ENCODE data around the gene LRRC59. TPM values are rescaled to one million over a fixed set of nuclear protein-coding genes. Genes with fewer than 3 reads are reported as not detected.

The LRRC59 gene
- total RNA-seq, 2 experiments from 2014 or later = 45.1 to 51.5 TPM

DNA sequence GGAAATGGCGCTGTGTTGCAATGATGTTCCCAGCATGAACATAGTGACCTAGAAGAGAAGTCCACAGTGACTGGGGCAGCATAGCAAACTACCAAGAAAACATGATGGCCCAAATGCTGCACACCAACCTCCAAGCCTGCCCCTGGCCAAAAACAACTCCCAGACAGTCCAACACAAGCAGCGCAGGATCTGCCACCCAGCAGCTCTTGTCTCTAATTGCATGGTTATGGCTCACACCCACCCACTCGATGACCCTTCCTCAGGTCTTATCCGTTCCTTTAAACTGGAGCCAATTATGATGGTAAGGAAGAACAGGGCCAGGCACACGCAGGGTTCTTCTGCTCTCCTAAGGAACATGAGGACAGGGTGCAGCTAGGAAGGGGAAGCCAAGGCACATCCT is 27.3 kb downstream of the LRRC59 start:
- Histone ChIP-seq H3K4me1 (ENCODE audit: insufficient read depth, low read length) (peaks cover 22% of the 10 kb centered on the region), H3K27me3 (ENCODE audit: control insufficient read depth in 1 of 2, insufficient read depth in 2 of 2, low read length in 2 of 2) (no peaks in the 10 kb centered on the region), H3K4me3 (ENCODE audit: low read length) (no peak overlapping the region), H3K36me3 (ENCODE audit: insufficient read depth, low read length) (peaks cover 53% of the 10 kb centered on the region), H3K9me3 (ENCODE audit: control insufficient read depth in 1 of 2, insufficient read depth in 1 of 2, low read length in 2 of 2) (no peaks in the 10 kb centered on the region), H3K27ac (ENCODE audit: low read depth in 1 of 2, low read length in 2 of 2) (no peak overlapping the region)
- ChIA-PET CTCF (interaction anchor here (1.5 to 3.5 kb wide), 2 partner anchors 8 to 27 kb away, joined by 9 to 19 read pairs; partner anchors contain the start of gene LRRC59), POLR2A (interaction anchor here (6.6 kb wide), 1 partner anchor 27 kb away, joined by 52 read pairs; the partner anchor contains the start of gene LRRC59)
- no peak for ATAC-seq (ENCODE audit: poor library complexity)
- Mint-ChIP-seq H3K36me3 (ENCODE audit: low read depth) (peaks cover 72% of the 10 kb centered on the region), H3K4me3 (peak overlapping the region; percentile 11), H3K9me3 (no peaks in the 10 kb centered on the region), H3K4me1 (ENCODE audit: low read depth) (peaks cover 22% of the 10 kb centered on the region), H3K27ac (no peak overlapping the region), H3K27me3 (no peaks in the 10 kb centered on the region)
- intact Hi-C loops (cut with DNase I, micrococcal nuclease) = loop anchor here in 1 of 2 experiments (5.0 to 10.0 kb wide), 3 partner anchors 107 to 895 kb away; partner anchors contain the start of genes ANKRD40, MBTD1, RSAD1 and UTP18
- no peak for DNase-seq
- TF ChIP-seq, protein P1, sequence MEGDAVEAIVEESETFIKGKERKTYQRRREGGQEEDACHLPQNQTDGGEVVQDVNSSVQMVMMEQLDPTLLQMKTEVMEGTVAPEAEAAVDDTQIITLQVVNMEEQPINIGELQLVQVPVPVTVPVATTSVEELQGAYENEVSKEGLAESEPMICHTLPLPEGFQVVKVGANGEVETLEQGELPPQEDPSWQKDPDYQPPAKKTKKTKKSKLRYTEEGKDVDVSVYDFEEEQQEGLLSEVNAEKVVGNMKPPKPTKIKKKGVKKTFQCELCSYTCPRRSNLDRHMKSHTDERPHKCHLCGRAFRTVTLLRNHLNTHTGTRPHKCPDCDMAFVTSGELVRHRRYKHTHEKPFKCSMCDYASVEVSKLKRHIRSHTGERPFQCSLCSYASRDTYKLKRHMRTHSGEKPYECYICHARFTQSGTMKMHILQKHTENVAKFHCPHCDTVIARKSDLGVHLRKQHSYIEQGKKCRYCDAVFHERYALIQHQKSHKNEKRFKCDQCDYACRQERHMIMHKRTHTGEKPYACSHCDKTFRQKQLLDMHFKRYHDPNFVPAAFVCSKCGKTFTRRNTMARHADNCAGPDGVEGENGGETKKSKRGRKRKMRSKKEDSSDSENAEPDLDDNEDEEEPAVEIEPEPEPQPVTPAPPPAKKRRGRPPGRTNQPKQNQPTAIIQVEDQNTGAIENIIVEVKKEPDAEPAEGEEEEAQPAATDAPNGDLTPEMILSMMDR (IDR thresholded peaks at IDR 0.05) = no peak

DNA sequence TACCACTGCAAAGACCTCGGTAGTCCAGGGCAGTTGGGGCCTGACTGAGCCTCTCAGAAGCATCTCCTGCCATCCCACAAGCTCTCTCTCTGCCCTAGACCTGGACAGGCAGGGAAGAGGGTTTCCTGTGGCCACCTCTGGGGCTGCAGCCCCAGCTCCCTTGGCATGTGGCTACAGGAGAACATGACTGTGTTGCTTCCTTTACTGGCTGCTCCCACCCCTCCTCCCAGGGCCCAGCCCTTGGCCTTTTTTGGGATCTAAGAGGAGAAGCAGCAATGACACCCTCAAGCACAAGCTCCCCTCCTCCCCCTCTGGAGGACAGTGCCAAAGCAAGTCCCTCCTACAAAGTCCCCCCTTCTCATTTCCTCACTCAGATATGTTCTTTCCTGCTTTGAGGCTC is 29.9 kb downstream of the LRRC59 start:
- no peak overlapping the region for H3K27ac ChIP-seq (ENCODE audit: low read depth in 1 of 2, low read length in 2 of 2)
- H3K27me3 Mint-ChIP-seq = no peaks in the 10 kb centered on the region
- intact Hi-C loops (cut with DNase I, micrococcal nuclease) = loop anchor here in 1 of 2 experiments (5.0 kb wide), 1 partner anchor 905 kb away; no protein-coding TSS in a partner anchor

DNA sequence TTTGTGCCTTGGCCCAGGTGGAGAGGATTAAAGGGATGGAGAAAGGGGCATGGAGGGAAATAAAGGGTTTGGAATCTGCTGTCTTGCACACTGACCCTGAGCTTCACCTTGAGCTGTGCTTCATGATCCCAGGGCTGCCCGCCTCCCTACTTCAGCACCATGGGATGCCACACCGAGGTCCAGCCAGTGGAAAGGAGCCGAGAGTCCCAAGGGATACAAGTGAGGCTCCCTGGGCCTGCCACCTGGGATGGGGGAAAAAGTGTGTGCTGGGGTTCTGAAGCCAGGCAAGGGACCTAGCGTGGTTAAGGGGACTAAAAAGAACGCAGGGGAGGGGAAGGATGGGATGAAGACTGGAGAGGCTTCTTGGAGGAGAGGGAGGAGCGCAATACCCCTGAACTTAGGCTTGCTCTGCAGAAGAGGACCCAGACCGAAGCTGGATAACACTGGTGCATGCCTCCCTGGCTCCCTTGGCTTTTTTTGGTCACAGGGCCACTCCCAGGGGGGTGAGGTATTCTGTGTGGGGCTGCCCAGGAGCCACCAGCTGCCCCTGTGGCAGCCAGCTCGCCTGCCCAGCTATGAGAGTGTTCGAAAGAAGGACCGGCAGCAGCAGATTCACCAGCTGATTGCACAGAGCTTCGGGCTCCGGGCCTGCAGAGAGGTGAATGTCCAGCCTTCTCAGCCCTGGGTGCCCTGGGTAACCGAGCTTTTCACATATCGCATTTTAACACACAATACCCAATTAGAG is 31.5 kb downstream of the LRRC59 start:
- CTCF ChIA-PET = interaction anchor here (1.6 kb wide), 1 partner anchor 31 kb away, joined by 7 read pairs; the partner anchor contains the start of gene LRRC59

More for the DNA sequence above, 29.9 kb downstream of the LRRC59 start:
- no peaks in the 10 kb centered on the region for H3K9me3 Mint-ChIP-seq
- peaks cover 14% of the 10 kb centered on the region for H3K4me1 Mint-ChIP-seq (ENCODE audit: low read depth)
- ChIA-PET CTCF (interaction anchor here (3.5 kb wide), 1 partner anchor 29 kb away, joined by 19 read pairs; the partner anchor contains the start of gene LRRC59), POLR2A (no interaction called here)
- Histone ChIP-seq H3K36me3 (ENCODE audit: insufficient read depth, low read length) (peaks cover 59% of the 10 kb centered on the region), H3K27me3 (ENCODE audit: control insufficient read depth in 1 of 2, insufficient read depth in 2 of 2, low read length in 2 of 2) (no peaks in the 10 kb centered on the region), H3K4me3 (ENCODE audit: low read length) (no peak overlapping the region), H3K9me3 (ENCODE audit: control insufficient read depth in 1 of 2, insufficient read depth in 1 of 2, low read length in 2 of 2) (no peaks in the 10 kb centered on the region), H3K4me1 (ENCODE audit: insufficient read depth, low read length) (peaks cover 19% of the 10 kb centered on the region)
- H3K4me3 Mint-ChIP-seq = no peak overlapping the region
- TF ChIP-seq, protein P1 (IDR thresholded peaks at IDR 0.05) = no peak
- no peak overlapping the region for H3K27ac Mint-ChIP-seq
- DNase-seq (no peak), ATAC-seq (ENCODE audit: poor library complexity) (no peak)
- H3K36me3 Mint-ChIP-seq (ENCODE audit: low read depth) = peaks cover 63% of the 10 kb centered on the region

More for the DNA sequence above, 31.5 kb downstream of the LRRC59 start:
- TF ChIP-seq, protein P1 (IDR thresholded peaks at IDR 0.05) = no peak
- ATAC-seq (ENCODE audit: poor library complexity) (no peak), DNase-seq (no peak)
- no peak overlapping the region for H3K27ac ChIP-seq (ENCODE audit: low read depth in 1 of 2, low read length in 2 of 2)
- H3K27me3 Mint-ChIP-seq = no peaks in the 10 kb centered on the region
- H3K4me3 ChIP-seq (ENCODE audit: low read length) = no peak overlapping the region
- H3K27me3 ChIP-seq (ENCODE audit: control insufficient read depth in 1 of 2, insufficient read depth in 2 of 2, low read length in 2 of 2) = no peaks in the 10 kb centered on the region
- no peaks in the 10 kb centered on the region for H3K9me3 ChIP-seq (ENCODE audit: control insufficient read depth in 1 of 2, insufficient read depth in 1 of 2, low read length in 2 of 2)
- H3K9me3 Mint-ChIP-seq = no peaks in the 10 kb centered on the region
- POLR2A ChIA-PET = no interaction called here
- intact Hi-C loops (cut with DNase I, micrococcal nuclease) = loop anchor here in 1 of 2 experiments (5.0 kb wide), 1 partner anchor 904 kb away; no protein-coding TSS in a partner anchor
- H3K27ac Mint-ChIP-seq = no peak overlapping the region
- H3K4me1 Mint-ChIP-seq (ENCODE audit: low read depth) = peaks cover 9% of the 10 kb centered on the region
- peaks cover 57% of the 10 kb centered on the region for H3K36me3 Mint-ChIP-seq (ENCODE audit: low read depth)
- peaks cover 61% of the 10 kb centered on the region for H3K36me3 ChIP-seq (ENCODE audit: insufficient read depth, low read length)
- no peak overlapping the region for H3K4me3 Mint-ChIP-seq
- peaks cover 11% of the 10 kb centered on the region for H3K4me1 ChIP-seq (ENCODE audit: insufficient read depth, low read length)
